Measurements from ENCODE around the gene OMP.

OMP gene

GRCh38 chr11:77074626-77075221, 27.9 kb upstream of the OMP start:
- no peak for DNase-seq (ENCODE audit: insufficient read length, low spot score)
- TF ChIP-seq POLR2AphosphoS5 (IDR thresholded peaks at IDR 0.05; ENCODE audit: low read depth, low read length) (no peak), PAX5 (IDR thresholded peaks at IDR 0.05; ENCODE audit: insufficient read depth, low read length, severe bottlenecking) (no peak), POU2F2 (IDR thresholded peaks at IDR 0.05; ENCODE audit: low read depth, low read length) (no peak), POLR2A (IDR thresholded peaks at IDR 0.05; ENCODE audit: low read depth, low read length) (no peak), TAF1 (IDR thresholded peaks at IDR 0.05; ENCODE audit: low read depth, low read length) (no peak), SPI1 (IDR thresholded peaks at IDR 0.05; ENCODE audit: low read depth, low read length) (no peak)
- no peak for FAIRE-seq

DNA sequence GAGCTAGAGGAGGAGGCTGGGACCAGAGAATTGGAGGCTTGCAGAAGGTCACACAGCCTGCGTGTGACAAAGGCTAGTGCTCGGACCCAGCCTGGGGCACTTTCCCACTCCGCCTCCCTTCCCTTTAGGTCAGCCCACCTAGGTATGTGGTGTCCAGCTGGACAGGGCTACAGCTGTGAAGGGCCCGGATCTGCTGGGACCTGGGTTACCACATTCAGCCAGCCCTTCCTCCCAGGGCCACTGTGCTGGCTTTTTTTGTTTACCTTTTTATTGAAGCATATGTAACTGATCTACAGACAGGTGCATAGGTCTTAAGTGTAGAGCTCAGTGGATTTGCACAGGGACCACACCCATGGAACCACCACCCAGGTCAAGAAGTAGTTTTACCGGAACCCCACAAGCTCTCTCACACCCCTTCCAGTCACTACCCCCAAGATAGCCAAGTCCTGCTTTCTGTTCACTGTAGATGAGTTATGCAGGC, 27.2 kb upstream of the OMP start:
- DNase-seq (ENCODE audit: insufficient read length, low spot score), result no peak
- no peak for TF ChIP-seq POU2F2 (IDR thresholded peaks at IDR 0.05; ENCODE audit: low read depth, low read length)
- TF ChIP-seq POLR2AphosphoS5 (IDR thresholded peaks at IDR 0.05; ENCODE audit: low read depth, low read length), result no peak
- no peak for TF ChIP-seq SPI1 (IDR thresholded peaks at IDR 0.05; ENCODE audit: low read depth, low read length)
- TF ChIP-seq TAF1 (IDR thresholded peaks at IDR 0.05; ENCODE audit: low read depth, low read length), result no peak
- TF ChIP-seq PAX5 (IDR thresholded peaks at IDR 0.05; ENCODE audit: insufficient read depth, low read length, severe bottlenecking), result no peak
- TF ChIP-seq POLR2A (IDR thresholded peaks at IDR 0.05; ENCODE audit: low read depth, low read length), result no peak
- no peak for FAIRE-seq

DNA sequence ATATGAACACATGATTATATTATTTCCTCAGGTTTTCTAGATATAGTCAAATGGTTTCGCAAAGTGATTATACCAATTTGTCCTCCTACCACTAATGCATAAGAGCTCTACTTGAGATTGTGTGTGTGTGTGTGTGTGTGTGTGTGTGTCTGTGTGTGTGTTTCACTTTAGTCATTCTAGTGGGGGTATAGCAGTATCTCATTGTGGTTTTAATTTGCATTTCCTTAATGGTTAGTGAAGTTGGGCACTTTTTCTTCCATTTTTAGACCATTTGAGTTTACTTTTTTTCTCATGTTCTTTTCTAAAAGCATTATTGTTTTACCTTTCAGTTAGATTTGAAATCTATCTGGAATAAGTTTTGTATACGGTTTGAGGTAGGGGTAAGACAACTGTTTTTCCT, 23.0 kb upstream of the OMP start:
- DNase-seq (ENCODE audit: insufficient read length, low spot score) (no peak), FAIRE-seq (no peak)
- no peak for TF ChIP-seq POLR2AphosphoS5 (IDR thresholded peaks at IDR 0.05; ENCODE audit: low read depth, low read length)
- no peak for TF ChIP-seq TAF1 (IDR thresholded peaks at IDR 0.05; ENCODE audit: low read depth, low read length)
- TF ChIP-seq PAX5 (IDR thresholded peaks at IDR 0.05; ENCODE audit: insufficient read depth, low read length, severe bottlenecking), result no peak
- TF ChIP-seq SPI1 (IDR thresholded peaks at IDR 0.05; ENCODE audit: low read depth, low read length), result no peak
- no peak for TF ChIP-seq POLR2A (IDR thresholded peaks at IDR 0.05; ENCODE audit: low read depth, low read length)
- TF ChIP-seq POU2F2 (IDR thresholded peaks at IDR 0.05; ENCODE audit: low read depth, low read length), result no peak

GRCh38 chr11:77080643-77081210, 21.9 kb upstream of the OMP start:
- FAIRE-seq (no peak), DNase-seq (ENCODE audit: insufficient read length, low spot score) (no peak)
- TF ChIP-seq PAX5 (IDR thresholded peaks at IDR 0.05; ENCODE audit: insufficient read depth, low read length, severe bottlenecking), result no peak
- TF ChIP-seq POU2F2 (IDR thresholded peaks at IDR 0.05; ENCODE audit: low read depth, low read length), result no peak
- no peak for TF ChIP-seq SPI1 (IDR thresholded peaks at IDR 0.05; ENCODE audit: low read depth, low read length)
- no peak for TF ChIP-seq POLR2AphosphoS5 (IDR thresholded peaks at IDR 0.05; ENCODE audit: low read depth, low read length)
- TF ChIP-seq POLR2A (IDR thresholded peaks at IDR 0.05; ENCODE audit: low read depth, low read length), result no peak
- no peak for TF ChIP-seq TAF1 (IDR thresholded peaks at IDR 0.05; ENCODE audit: low read depth, low read length)

DNA sequence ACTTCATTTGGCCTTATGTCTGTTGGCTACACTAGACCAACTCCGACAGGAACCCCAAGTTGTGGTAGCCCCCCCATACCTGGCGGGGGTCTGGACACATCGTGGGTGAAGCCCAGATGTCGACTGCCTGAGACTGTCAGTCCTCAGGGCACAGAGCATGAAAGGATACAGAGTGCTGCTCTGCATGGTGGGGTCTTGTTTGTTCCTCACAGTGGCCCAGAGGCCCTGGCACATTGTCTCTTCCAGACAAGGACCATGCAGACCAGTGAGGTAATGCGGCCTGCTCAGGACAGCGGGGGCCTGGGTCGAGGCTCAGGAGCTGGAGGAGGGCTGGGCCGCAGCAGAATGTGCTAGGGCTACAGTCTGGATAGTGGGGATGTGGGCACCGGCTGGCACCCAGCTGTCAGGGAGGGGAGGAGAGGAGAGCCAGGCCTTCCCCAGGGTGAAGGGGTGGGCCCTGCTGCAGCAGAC, 21.2 kb upstream of the OMP start:
- TF ChIP-seq PAX5 (IDR thresholded peaks at IDR 0.05; ENCODE audit: insufficient read depth, low read length, severe bottlenecking) (no peak), TAF1 (IDR thresholded peaks at IDR 0.05; ENCODE audit: low read depth, low read length) (no peak), SPI1 (IDR thresholded peaks at IDR 0.05; ENCODE audit: low read depth, low read length) (no peak), POLR2A (IDR thresholded peaks at IDR 0.05; ENCODE audit: low read depth, low read length) (no peak), POU2F2 (IDR thresholded peaks at IDR 0.05; ENCODE audit: low read depth, low read length) (no peak), POLR2AphosphoS5 (IDR thresholded peaks at IDR 0.05; ENCODE audit: low read depth, low read length) (no peak)
- DNase-seq (ENCODE audit: insufficient read length, low spot score), result no peak
- no peak for FAIRE-seq

GRCh38 chr11:77081976-77082836, 20.4 kb upstream of the OMP start:
- TF ChIP-seq PAX5 (IDR thresholded peaks at IDR 0.05; ENCODE audit: insufficient read depth, low read length, severe bottlenecking) (no peak), POU2F2 (IDR thresholded peaks at IDR 0.05; ENCODE audit: low read depth, low read length) (no peak), POLR2A (IDR thresholded peaks at IDR 0.05; ENCODE audit: low read depth, low read length) (no peak), TAF1 (IDR thresholded peaks at IDR 0.05; ENCODE audit: low read depth, low read length) (no peak), SPI1 (IDR thresholded peaks at IDR 0.05; ENCODE audit: low read depth, low read length) (no peak), POLR2AphosphoS5 (IDR thresholded peaks at IDR 0.05; ENCODE audit: low read depth, low read length) (no peak)
- FAIRE-seq, result no peak
- no peak for DNase-seq (ENCODE audit: insufficient read length, low spot score)

DNA sequence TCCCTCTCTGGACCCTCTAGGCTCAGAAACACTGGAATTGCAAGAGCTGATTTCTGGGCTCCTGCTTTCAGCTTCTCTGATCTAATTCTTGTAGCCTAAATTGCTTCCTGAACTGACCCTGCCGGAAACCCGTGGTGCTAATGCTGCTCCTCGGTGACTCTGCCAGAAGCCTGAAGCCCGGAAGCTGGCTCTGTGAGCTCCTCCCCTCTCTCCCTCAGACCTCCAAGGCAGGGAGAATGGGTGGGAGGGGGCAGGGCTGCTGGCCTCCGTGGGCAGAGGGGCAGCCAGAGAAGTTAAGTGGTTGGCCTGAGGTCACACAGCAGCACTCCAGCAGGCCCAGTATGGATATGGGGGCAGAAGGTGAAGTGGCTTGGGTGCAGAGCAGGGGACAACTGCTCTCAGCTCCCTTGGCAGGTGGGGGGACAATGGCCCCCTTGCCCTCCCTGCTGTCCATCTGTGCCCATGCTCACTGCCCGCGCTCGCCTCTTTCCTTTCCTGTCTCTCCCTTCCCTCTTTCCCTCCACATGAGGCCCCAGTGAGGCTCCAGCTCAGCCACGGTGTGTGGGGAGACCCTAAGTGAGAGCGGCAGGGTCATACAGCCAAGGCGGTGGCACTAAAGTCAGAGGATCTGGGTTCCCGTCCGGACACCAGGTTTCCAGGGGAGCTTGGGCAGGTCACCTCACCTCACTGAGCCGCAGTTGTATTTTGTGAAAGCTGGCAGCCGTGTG, 19.6 kb upstream of the OMP start:
- no peak for FAIRE-seq
- no peak for TF ChIP-seq POLR2AphosphoS5 (IDR thresholded peaks at IDR 0.05; ENCODE audit: low read depth, low read length)
- no peak for DNase-seq (ENCODE audit: insufficient read length, low spot score)

- FAIRE-seq (no peak), DNase-seq (ENCODE audit: insufficient read length, low spot score) (no peak)
- TF ChIP-seq POLR2AphosphoS5 (IDR thresholded peaks at IDR 0.05; ENCODE audit: low read depth, low read length), result no peak
- no peak for TF ChIP-seq POLR2A (IDR thresholded peaks at IDR 0.05; ENCODE audit: low read depth, low read length)
- no peak for TF ChIP-seq SPI1 (IDR thresholded peaks at IDR 0.05; ENCODE audit: low read depth, low read length)
- no peak for TF ChIP-seq POU2F2 (IDR thresholded peaks at IDR 0.05; ENCODE audit: low read depth, low read length)
- TF ChIP-seq PAX5 (IDR thresholded peaks at IDR 0.05; ENCODE audit: insufficient read depth, low read length, severe bottlenecking), result no peak
- TF ChIP-seq TAF1 (IDR thresholded peaks at IDR 0.05; ENCODE audit: low read depth, low read length), result no peak
Measured at GRCh38 chr11:77083566-77084245, 18.9 kb upstream of the OMP start.

Data from GM12891 (cell line).